ENCODE measurements around the gene KRTAP19-4. TPM values are rescaled to one million over a fixed set of nuclear protein-coding genes. Genes with fewer than 3 reads are reported as not detected.
"Not testable (repeated sequence)": the region's sequence is repeated elsewhere in the genome, so short reads cannot be mapped to it uniquely, and the experiment has no call there.

KRTAP19-4 gene, protein sequence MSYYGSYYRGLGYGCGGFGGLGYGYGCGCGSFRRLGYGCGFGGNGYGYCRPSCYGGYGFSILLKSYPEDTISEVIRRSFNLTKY
- not detected in 2 replicates for total RNA-seq

DNA sequence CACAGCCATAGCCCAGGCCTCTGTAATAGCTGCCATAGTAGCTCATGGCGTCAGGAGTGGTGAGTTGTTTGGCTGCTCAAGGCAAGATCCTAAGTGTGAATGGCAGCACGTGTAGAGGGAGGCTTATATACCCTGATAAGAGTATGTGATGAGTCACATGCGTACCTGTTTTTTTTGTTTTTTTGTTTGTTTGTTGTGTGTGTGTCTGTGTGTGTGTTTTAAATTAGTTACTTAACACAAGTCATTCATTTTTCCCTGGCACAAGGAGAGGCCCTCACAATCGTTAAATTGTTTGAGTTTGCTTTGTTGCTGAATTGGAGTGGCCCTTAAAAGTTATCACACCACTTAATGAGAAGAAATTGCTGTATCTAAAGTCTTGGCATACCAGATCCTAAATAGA is at the start of gene KRTAP19-4:
Gene KRTAP19-4 (minus strand): TSS at position 101 of the 400 bp plus-strand sequence. CDS start 55 bp downstream, at position 46.
- no peak within 1 kb of the TSS for H3K27ac ChIP-seq (ENCODE audit: low read depth, low read length)
- no peaks in the 10 kb centered on the region for H4K20me1 ChIP-seq (ENCODE audit: insufficient read depth, low read length)
- no peak within 1 kb of the TSS for H3K4me3 ChIP-seq (ENCODE audit: insufficient read depth, low read length)
- no peak within 1 kb of the TSS for H2AFZ ChIP-seq (ENCODE audit: low read length)
- peaks cover 5% of the 10 kb centered on the region for H3K9me3 ChIP-seq (ENCODE audit: low read depth, low read length)
- TF ChIP-seq, protein P1, sequence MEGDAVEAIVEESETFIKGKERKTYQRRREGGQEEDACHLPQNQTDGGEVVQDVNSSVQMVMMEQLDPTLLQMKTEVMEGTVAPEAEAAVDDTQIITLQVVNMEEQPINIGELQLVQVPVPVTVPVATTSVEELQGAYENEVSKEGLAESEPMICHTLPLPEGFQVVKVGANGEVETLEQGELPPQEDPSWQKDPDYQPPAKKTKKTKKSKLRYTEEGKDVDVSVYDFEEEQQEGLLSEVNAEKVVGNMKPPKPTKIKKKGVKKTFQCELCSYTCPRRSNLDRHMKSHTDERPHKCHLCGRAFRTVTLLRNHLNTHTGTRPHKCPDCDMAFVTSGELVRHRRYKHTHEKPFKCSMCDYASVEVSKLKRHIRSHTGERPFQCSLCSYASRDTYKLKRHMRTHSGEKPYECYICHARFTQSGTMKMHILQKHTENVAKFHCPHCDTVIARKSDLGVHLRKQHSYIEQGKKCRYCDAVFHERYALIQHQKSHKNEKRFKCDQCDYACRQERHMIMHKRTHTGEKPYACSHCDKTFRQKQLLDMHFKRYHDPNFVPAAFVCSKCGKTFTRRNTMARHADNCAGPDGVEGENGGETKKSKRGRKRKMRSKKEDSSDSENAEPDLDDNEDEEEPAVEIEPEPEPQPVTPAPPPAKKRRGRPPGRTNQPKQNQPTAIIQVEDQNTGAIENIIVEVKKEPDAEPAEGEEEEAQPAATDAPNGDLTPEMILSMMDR (IDR thresholded peaks at IDR 0.05; ENCODE audit: extremely low read depth, low read depth, low read length), result no peak
- H3K4me1 ChIP-seq (ENCODE audit: insufficient read depth, low read length), result no peaks in the 10 kb centered on the region
- no peaks in the 10 kb centered on the region for H3K79me2 ChIP-seq (ENCODE audit: insufficient read depth, low read length)
- H3K36me3 ChIP-seq (ENCODE audit: insufficient read depth, low read length), result no peaks in the 10 kb centered on the region
- H3K4me2 ChIP-seq (ENCODE audit: insufficient read depth, low read length), result no peak within 1 kb of the TSS
- no peaks in the 10 kb centered on the region for H3K27me3 ChIP-seq (ENCODE audit: insufficient read depth, low read length)
- DNase-seq (ENCODE audit: insufficient read length, low spot score, missing footprints), result no peak

DNA sequence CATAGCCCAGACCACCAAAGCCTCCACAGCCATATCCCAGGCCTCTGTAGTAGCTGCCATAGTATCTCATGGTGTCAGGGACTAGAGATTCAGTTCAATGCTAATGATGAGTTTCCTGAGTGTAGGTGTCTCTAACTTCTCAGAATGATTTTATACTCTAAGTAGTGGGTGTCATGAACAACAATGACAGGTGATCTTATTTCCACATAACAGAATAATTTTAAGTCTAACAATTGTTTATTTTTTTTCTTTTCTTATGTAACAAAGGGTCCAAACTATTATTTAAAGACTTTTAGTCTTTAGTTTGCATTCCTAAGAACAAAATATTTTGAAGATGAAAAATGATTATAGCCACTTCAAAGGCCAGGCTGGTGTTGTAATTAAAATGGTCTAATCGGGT is 44.8 kb upstream of the KRTAP19-4 start, which contains the start of gene KRTAP19-6:
Gene KRTAP19-6 (minus strand): TSS at position 101 of the 400 bp plus-strand sequence. CDS start 31 bp downstream, at position 70.
- Histone ChIP-seq H3K27ac (ENCODE audit: low read depth, low read length) (no peak within 1 kb of the TSS), H3K36me3 (ENCODE audit: insufficient read depth, low read length) (no peaks in the 10 kb centered on the region), H3K4me3 (ENCODE audit: insufficient read depth, low read length) (no peak within 1 kb of the TSS), H3K9me3 (ENCODE audit: low read depth, low read length) (no peaks in the 10 kb centered on the region), H3K27me3 (ENCODE audit: insufficient read depth, low read length) (no peaks in the 10 kb centered on the region), H3K79me2 (ENCODE audit: insufficient read depth, low read length) (no peaks in the 10 kb centered on the region), H2AFZ (ENCODE audit: low read length) (no peak within 1 kb of the TSS), H3K4me1 (ENCODE audit: insufficient read depth, low read length) (no peaks in the 10 kb centered on the region), H3K4me2 (ENCODE audit: insufficient read depth, low read length) (no peak within 1 kb of the TSS), H4K20me1 (ENCODE audit: insufficient read depth, low read length) (no peaks in the 10 kb centered on the region)
- TF ChIP-seq, protein P1 (IDR thresholded peaks at IDR 0.05; ENCODE audit: extremely low read depth, low read depth, low read length), result no peak
- DNase-seq (ENCODE audit: insufficient read length, low spot score, missing footprints), result no peak

DNA sequence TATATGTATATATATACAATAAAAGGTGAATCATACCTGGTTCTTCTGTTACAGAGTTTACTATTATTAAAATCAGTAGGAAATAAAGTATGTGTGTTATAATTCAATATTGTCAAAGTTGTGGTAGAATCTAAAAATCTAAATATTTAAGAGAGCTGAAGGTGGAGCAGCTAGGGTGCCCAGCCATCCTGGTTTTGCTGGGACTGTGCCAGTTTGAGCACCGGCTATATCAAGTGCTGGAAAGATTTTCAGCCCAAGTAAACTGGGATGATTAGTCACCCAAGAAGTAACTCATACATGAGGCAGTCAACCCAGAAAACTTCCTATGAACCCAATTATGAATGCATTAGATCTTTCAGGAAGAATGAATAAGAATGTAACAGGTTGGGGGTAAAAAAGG is 21.9 kb upstream of the KRTAP19-4 start:
- no peaks in the 10 kb centered on the region for H3K79me2 ChIP-seq (ENCODE audit: insufficient read depth, low read length)
- DNase-seq (ENCODE audit: insufficient read length, low spot score, missing footprints), result no peak
- H4K20me1 ChIP-seq (ENCODE audit: insufficient read depth, low read length), result no peaks in the 10 kb centered on the region
- no peak overlapping the region for H3K4me2 ChIP-seq (ENCODE audit: insufficient read depth, low read length)
- TF ChIP-seq, protein P1 (IDR thresholded peaks at IDR 0.05; ENCODE audit: extremely low read depth, low read depth, low read length), result no peak
- no peak overlapping the region for H3K4me3 ChIP-seq (ENCODE audit: insufficient read depth, low read length)
- H3K9me3 ChIP-seq (ENCODE audit: low read depth, low read length), result no peaks in the 10 kb centered on the region
- no peaks in the 10 kb centered on the region for H3K36me3 ChIP-seq (ENCODE audit: insufficient read depth, low read length)
- H3K27ac ChIP-seq (ENCODE audit: low read depth, low read length), result no peak overlapping the region
- H2AFZ ChIP-seq (ENCODE audit: low read length), result no peak overlapping the region
- H3K4me1 ChIP-seq (ENCODE audit: insufficient read depth, low read length), result no peaks in the 10 kb centered on the region
- H3K27me3 ChIP-seq (ENCODE audit: insufficient read depth, low read length), result no peaks in the 10 kb centered on the region

DNA sequence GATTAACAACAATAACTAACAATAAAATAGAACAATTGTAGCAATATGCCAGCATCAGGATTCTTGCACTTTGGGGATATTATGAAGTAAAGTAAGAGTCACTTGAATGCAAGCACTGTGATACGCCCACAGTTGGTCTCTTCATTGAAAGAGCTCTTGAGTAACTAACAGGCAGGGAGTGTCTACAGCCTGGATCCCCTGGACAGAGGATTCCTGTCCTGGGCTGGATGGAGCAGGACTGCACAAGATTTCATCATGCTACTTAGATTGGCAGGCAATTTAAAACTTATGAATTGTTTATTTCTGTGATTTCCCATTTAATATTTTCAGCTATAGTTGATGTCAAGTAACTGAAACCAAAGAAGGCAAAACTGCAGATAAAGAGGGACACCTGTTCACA is 18.7 kb upstream of the KRTAP19-4 start:
- TF ChIP-seq, protein P1 (IDR thresholded peaks at IDR 0.05; ENCODE audit: extremely low read depth, low read depth, low read length), result no peak
- Histone ChIP-seq H2AFZ (ENCODE audit: low read length) (no peak overlapping the region), H3K4me3 (ENCODE audit: insufficient read depth, low read length) (no peak overlapping the region), H4K20me1 (ENCODE audit: insufficient read depth, low read length) (no peaks in the 10 kb centered on the region), H3K79me2 (ENCODE audit: insufficient read depth, low read length) (no peaks in the 10 kb centered on the region), H3K9me3 (ENCODE audit: low read depth, low read length) (no peaks in the 10 kb centered on the region), H3K27ac (ENCODE audit: low read depth, low read length) (no peak overlapping the region), H3K27me3 (ENCODE audit: insufficient read depth, low read length) (no peaks in the 10 kb centered on the region), H3K4me2 (ENCODE audit: insufficient read depth, low read length) (no peak overlapping the region), H3K36me3 (ENCODE audit: insufficient read depth, low read length) (no peaks in the 10 kb centered on the region), H3K4me1 (ENCODE audit: insufficient read depth, low read length) (no peaks in the 10 kb centered on the region)
- DNase-seq (ENCODE audit: insufficient read length, low spot score, missing footprints), result no peak

DNA sequence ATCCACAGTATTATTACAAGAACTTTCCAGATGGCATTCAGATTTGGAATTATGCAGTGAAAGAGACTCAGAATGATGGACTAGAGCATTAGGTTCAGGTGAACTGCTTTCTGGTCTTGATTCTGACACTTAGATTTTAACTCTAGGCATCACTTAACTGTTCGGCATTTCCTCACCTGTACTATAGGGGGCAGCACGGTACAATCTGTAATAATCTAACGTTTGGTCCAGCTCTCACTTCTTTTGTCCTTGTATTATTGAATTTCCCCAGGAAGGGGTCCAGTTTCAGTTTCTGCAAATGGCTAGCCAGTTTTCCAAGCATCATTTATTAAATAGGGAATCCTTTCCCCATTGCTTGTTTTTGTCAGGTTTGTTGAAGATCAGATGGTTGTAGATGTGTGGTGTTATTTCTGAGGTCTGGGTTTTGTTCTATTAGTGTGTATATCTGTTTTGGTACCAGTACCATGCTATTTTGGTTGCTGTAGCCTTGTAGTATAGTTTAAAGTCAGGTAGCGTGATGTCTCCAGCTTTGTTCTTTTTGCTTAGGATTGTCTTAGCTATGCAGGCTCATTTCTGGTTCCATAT is 8.7 kb upstream of the KRTAP19-4 start:
- DNase-seq (ENCODE audit: insufficient read length, low spot score, missing footprints); H3K27me3 ChIP-seq (ENCODE audit: insufficient read depth, low read length); H3K36me3 ChIP-seq (ENCODE audit: insufficient read depth, low read length); H3K9me3 ChIP-seq (ENCODE audit: low read depth, low read length); H4K20me1 ChIP-seq (ENCODE audit: insufficient read depth, low read length); H3K79me2 ChIP-seq (ENCODE audit: insufficient read depth, low read length); H3K4me3 ChIP-seq (ENCODE audit: insufficient read depth, low read length); H2AFZ ChIP-seq (ENCODE audit: low read length); H3K4me2 ChIP-seq (ENCODE audit: insufficient read depth, low read length); H3K27ac ChIP-seq (ENCODE audit: low read depth, low read length); H3K4me1 ChIP-seq (ENCODE audit: insufficient read depth, low read length): not testable (repeated sequence)
